Measurements from ENCODE around the gene CCDC80.
"Not testable (repeated sequence)": the region's sequence is repeated elsewhere in the genome, so short reads cannot be mapped to it uniquely, and the experiment has no call there.

The CCDC80 gene

GRCh38 chr3:112583105-112583504, 57.8 kb downstream of the CCDC80 start:
- no peak for DNase-seq

GRCh38 chr3:112582244-112582874, 58.6 kb downstream of the CCDC80 start:
- peak; percentile 21 for DNase-seq

- no peak for DNase-seq
Observed at GRCh38 chr3:112579697-112580096, 61.2 kb downstream of the CCDC80 start.

GRCh38 chr3:112579232-112579631, 61.7 kb downstream of the CCDC80 start:
- DNase-seq: no peak

- no peak for DNase-seq
Observed at GRCh38 chr3:112572701-112573100, 68.2 kb downstream of the CCDC80 start.

GRCh38 chr3:112569265-112569664, 71.7 kb downstream of the CCDC80 start:
- DNase-seq: no peak

GRCh38 chr3:112568642-112569041, 72.3 kb downstream of the CCDC80 start:
- no peak for DNase-seq

- no peak for DNase-seq
Observed at GRCh38 chr3:112564940-112565305, 76.0 kb downstream of the CCDC80 start.

- not testable (repeated sequence) for DNase-seq
Observed at GRCh38 chr3:112564247-112564939, 76.5 kb downstream of the CCDC80 start.

GRCh38 chr3:112561734-112562529, 79.0 kb downstream of the CCDC80 start, which contains the start of the genes ATG3 and SLC35A5:
Gene ATG3, minus strand, starts transcription at chr3:112561962. Its CDS starts 434 bp downstream, at chr3:112561528.
Gene SLC35A5, plus strand, starts transcription at chr3:112562045. Its CDS starts 1,359 bp downstream, at chr3:112563404.
- DNase-seq: peak; percentile 95

GRCh38 chr3:112561484-112561733, 79.5 kb downstream of the CCDC80 start:
- DNase-seq: no peak

- peak; percentile 42 for DNase-seq
Observed at GRCh38 chr3:112560721-112561483, 80.0 kb downstream of the CCDC80 start.

- no peak for DNase-seq
Observed at GRCh38 chr3:112560307-112560706, 80.6 kb downstream of the CCDC80 start.

- DNase-seq: no peak
Observed at GRCh38 chr3:112557976-112558375, 83.0 kb downstream of the CCDC80 start.

GRCh38 chr3:112555535-112556170, 85.3 kb downstream of the CCDC80 start:
- DNase-seq: no peak

GRCh38 chr3:112550859-112551258, 90.1 kb downstream of the CCDC80 start:
- no peak for DNase-seq
